22Rv1 (cell line): ENCODE measurements around the gene TRPV2.
"Not testable (repeated sequence)": the region's sequence is repeated elsewhere in the genome, so short reads cannot be mapped to it uniquely, and the experiment has no call there.

Experiments
- ZFX ChIP-seq: fragments of 450-650 bp; IDR thresholded peaks from 2 replicates; pipeline ENCODE4 v1.6.1; 2017; ENCODE audit warnings: antibody characterized with exemption, borderline replicate concordance
- TF ChIP-seq, protein P1 (sequence below): fragments of 450-650 bp; IDR thresholded peaks from 2 replicates; pipeline ENCODE4 v1.5.1; 2017; ENCODE audit warnings: mild to moderate bottlenecking

DNA sequence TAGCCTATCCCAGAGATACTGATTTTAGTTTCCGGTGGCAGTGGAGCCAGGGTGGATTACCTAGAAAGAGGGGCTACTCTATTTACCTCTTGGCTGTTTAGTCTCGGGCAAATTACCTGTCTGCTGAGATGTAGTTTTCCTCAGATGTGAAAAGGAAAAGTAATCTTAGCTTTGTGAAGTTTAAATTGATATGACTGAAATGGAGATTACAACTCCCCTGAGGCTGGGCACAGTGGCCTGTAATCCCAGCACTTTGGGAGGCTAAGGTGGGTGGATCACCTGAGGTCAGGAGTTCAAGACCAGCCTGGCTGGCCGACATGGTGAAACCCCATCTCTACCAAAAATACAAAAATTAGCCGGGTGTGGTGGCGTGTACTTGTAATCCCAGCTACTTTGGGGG, 25.0 kb downstream of the TRPV2 start:
- TF ChIP-seq, protein P1, sequence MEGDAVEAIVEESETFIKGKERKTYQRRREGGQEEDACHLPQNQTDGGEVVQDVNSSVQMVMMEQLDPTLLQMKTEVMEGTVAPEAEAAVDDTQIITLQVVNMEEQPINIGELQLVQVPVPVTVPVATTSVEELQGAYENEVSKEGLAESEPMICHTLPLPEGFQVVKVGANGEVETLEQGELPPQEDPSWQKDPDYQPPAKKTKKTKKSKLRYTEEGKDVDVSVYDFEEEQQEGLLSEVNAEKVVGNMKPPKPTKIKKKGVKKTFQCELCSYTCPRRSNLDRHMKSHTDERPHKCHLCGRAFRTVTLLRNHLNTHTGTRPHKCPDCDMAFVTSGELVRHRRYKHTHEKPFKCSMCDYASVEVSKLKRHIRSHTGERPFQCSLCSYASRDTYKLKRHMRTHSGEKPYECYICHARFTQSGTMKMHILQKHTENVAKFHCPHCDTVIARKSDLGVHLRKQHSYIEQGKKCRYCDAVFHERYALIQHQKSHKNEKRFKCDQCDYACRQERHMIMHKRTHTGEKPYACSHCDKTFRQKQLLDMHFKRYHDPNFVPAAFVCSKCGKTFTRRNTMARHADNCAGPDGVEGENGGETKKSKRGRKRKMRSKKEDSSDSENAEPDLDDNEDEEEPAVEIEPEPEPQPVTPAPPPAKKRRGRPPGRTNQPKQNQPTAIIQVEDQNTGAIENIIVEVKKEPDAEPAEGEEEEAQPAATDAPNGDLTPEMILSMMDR: not testable (repeated sequence)
- TF ChIP-seq ZFX: not testable (repeated sequence)
